Left lung (tissue), 10 donors: Measurements from ENCODE around the gene HDAC9. TPM values are rescaled to one million over a fixed set of nuclear protein-coding genes. Genes with fewer than 3 reads are reported as not detected.

Source experiments
- ATAC-seq: fragments of 200-7000 bp; cut with Tn5 transposase; one replicate; pipeline ENCODE4 v1.9.1; 2020; ENCODE audit warnings: moderate library complexity
- DNase-seq, 4 donors: peaks; one replicate each; pipeline ENCODE4 v3.0.0-alpha.2; 2013 to 2020
- H3K27ac ChIP-seq, 2 donors: fragments of 200-600 bp; sonication (generic) in 1 of 2; one replicate each; pipeline versions ENCODE4 v1.5.0 to v1.8.0; 2020 to 2021
- H3K27me3 ChIP-seq, 2 donors: fragments of 200-600 bp; sonication (generic) in 1 of 2; one replicate each; pipeline versions ENCODE4 v1.5.0 to v1.8.0; 2020 to 2021
- H3K36me3 ChIP-seq, 2 donors: fragments of 200-600 bp; sonication (generic) in 1 of 2; one replicate each; pipeline versions ENCODE4 v1.5.0 to v1.8.0; 2020 to 2021
- H3K4me1 ChIP-seq, 2 donors: fragments of 200-600 bp; one replicate each; pipeline ENCODE4 v1.8.0; 2021
- H3K4me3 ChIP-seq, 2 donors: fragments of 200-600 bp; sonication (generic) in 1 of 2; one replicate each; pipeline versions ENCODE4 v1.5.0 to v1.8.0; 2020 to 2021; ENCODE audit warnings: mild to moderate bottlenecking in 1 of 2
- H3K9me3 ChIP-seq, 2 donors: fragments of 200-600 bp; sonication (generic) in 1 of 2; one replicate each; pipeline versions ENCODE4 v1.5.0 to v1.8.0; 2020 to 2021
- CTCF ChIP-seq, 2 donors: fragments of 200-600 bp; sonication (generic) in 1 of 2; IDR thresholded peaks; one replicate each; pipeline versions ENCODE4 v1.5.0 to v1.8.0; 2021; ENCODE audit warnings: antibody characterized with exemption in 2 of 2
- intact Hi-C, 2 donors: fragments of 100-400 bp; cut with DNase I; formaldehyde crosslinking; loops; one replicate each; pipeline versions ENCODE4 v1.11.2 to v1.14.2; 2022
- polyA plus RNA-seq, 6 donors: library from polyadenylated mRNA; unstranded; fragments of 120-200 nt; gene quantifications; one replicate each; pipeline ENCODE4 v1.2.1, GENCODE V29; 2013; ENCODE audit not compliant: insufficient read length in 6 of 6
- total RNA-seq, 2 donors: library from RNA; stranded (reverse); fragmentation: NEBNext Ultra II Directional; extraction: Animal tissue kit (Norgen Biotek cat#: 25700); gene quantifications; one replicate each; pipeline ENCODE4 v1.2.1, GENCODE V29; 2021
- donor health status: DM: no; HTN: yes; CAD: no.
- donor health status: DM: no; HTN: no; CAD: no.

The HDAC9 gene
- total and polyA plus RNA-seq, 8 donors, result 6.7 to 13.2 (median 9.6) TPM

DNA sequence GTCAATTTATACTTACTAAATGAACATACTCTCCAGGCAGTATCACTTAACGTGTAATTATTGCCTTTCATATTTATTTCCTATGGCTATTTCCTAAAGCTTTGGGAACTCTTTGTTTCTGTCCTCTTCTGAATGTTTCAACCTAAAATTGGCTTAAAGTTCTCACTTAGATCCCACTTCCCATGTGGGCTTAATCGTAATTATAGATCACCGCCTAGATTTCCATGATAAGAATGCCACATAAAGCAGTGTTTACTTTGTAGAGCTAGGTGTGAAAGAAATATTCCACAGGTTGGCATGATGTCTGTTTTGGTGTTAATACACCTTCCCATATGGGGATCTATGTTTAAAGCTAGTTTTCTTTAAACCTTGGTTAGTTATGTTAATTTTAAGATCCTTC, 1.5 kb downstream of the HDAC9 start:
- Histone ChIP-seq H3K9me3 (no peaks in the 10 kb centered on the region), H3K36me3 (no peaks in the 10 kb centered on the region), H3K27ac (no peak overlapping the region), H3K27me3 (no peaks in the 10 kb centered on the region), H3K4me1 (peaks cover 0 to 8% of the 10 kb centered on the region in 2 donors), H3K4me3 (no peak overlapping the region)
- no peak for ATAC-seq
- intact Hi-C loops, result no loop called here
- no peak for DNase-seq
- no peak for TF ChIP-seq CTCF (IDR thresholded peaks at IDR 0.05)

- intact Hi-C loops, result no loop called here
- DNase-seq, result no peak
- no peak overlapping the region for H3K27ac ChIP-seq
- no peak for ATAC-seq
- H3K4me3 ChIP-seq, result no peak overlapping the region
- no peaks in the 10 kb centered on the region for H3K9me3 ChIP-seq
- TF ChIP-seq CTCF (IDR thresholded peaks at IDR 0.05), result no peak
- H3K4me1 ChIP-seq, result peaks cover 0 to 8% of the 10 kb centered on the region in 2 donors
- no peaks in the 10 kb centered on the region for H3K27me3 ChIP-seq
- no peaks in the 10 kb centered on the region for H3K36me3 ChIP-seq
These were observed 2.3 kb downstream of the HDAC9 start for GRCh38 chr7:18497800-18498199.

- ATAC-seq (no peak), DNase-seq (no peak)
- Histone ChIP-seq H3K36me3 (no peaks in the 10 kb centered on the region), H3K9me3 (no peaks in the 10 kb centered on the region), H3K4me3 (no peak overlapping the region), H3K4me1 (peaks cover 0 to 8% of the 10 kb centered on the region in 2 donors), H3K27ac (no peak overlapping the region), H3K27me3 (no peaks in the 10 kb centered on the region)
- no peak for TF ChIP-seq CTCF (IDR thresholded peaks at IDR 0.05)
- intact Hi-C loops, result no loop called here
These were observed 2.8 kb downstream of the HDAC9 start for GRCh38 chr7:18498341-18498740.

DNA sequence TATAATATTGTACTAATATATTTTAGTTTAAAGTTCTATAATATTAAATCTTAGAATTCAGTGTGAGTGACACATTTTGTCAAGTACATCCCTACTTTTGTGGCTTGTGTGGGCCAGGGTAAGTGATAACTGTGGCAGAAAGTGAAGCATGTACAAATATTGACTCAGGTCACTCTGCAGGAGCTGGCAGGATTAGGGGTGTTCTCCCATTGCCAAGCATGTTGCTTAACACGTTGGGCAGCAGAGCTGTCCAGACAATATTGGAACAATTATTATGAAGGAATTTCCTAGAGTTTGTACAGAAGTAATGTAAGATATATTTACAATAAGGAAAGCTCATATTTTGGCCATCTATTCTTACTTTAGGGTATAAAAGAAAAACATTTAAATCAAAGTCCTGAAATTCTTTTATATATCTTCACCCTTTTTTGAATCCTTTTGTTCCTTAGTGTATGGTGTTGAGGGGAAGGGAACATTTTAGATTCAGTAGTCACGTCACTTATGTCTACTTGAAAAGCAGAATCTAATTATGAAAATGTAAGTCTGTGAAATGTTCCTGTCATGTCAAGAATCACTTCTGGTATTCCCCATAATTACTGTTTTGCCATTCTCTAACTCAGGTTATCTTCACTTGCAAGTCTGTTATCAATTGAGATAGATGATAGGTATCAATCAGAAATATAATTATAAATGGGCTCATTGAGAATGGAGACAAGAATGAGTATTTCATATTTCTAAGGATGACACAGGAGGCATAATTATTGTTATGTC, 4.0 kb downstream of the HDAC9 start:
- Histone ChIP-seq H3K36me3 (no peaks in the 10 kb centered on the region), H3K4me1 (peaks cover 0 to 8% of the 10 kb centered on the region in 2 donors), H3K9me3 (no peaks in the 10 kb centered on the region), H3K27ac (no peak overlapping the region), H3K27me3 (no peaks in the 10 kb centered on the region), H3K4me3 (no peak overlapping the region)
- TF ChIP-seq CTCF (IDR thresholded peaks at IDR 0.05), result no peak
- peak in 1 of 4 donors; percentile 47 for DNase-seq
- intact Hi-C loops, result no loop called here
- peak; percentile 85 for ATAC-seq

- no peaks in the 10 kb centered on the region for H3K36me3 ChIP-seq
- intact Hi-C loops, result no loop called here
- no peaks in the 10 kb centered on the region for H3K27me3 ChIP-seq
- no peak for TF ChIP-seq CTCF (IDR thresholded peaks at IDR 0.05)
- H3K4me3 ChIP-seq, result no peak overlapping the region
- ATAC-seq (no peak), DNase-seq (no peak)
- H3K4me1 ChIP-seq, result no peaks in the 10 kb centered on the region
- H3K9me3 ChIP-seq, result no peaks in the 10 kb centered on the region
- H3K27ac ChIP-seq, result no peak overlapping the region
These were observed 7.7 kb downstream of the HDAC9 start for GRCh38 chr7:18503126-18503866.
